K562 (cell line): ENCODE measurements around the gene OR13J1. TPM values are rescaled to one million over a fixed set of nuclear protein-coding genes. Genes with fewer than 3 reads are reported as not detected.
A peak's percentile ranks its signal among the peaks of the same experiment; 100 is the strongest.

Experiments
- ATAC-seq: fragments of 200-7000 bp; cut with Tn5 transposase; 3 replicates; pipeline ENCODE4 v1.9.1; 2020; ENCODE audit warnings: moderate library complexity
- BruUV-seq: library from RNA; stranded (reverse); fragments of 400-500 nt; replicated peaks from 2 replicates; lab custom pipeline; 2021; lab: Mats Ljungman, UMichigan
- CTCF ChIA-PET: fragments of 300-600 bp; formaldehyde crosslinking; extraction: SDS; loops from one replicate; lab custom pipeline; 2021; ENCODE audit warnings: low intra/inter-chr PET ratio; lab: Yijun Ruan, JAX
- POLR2A ChIA-PET: fragments of 300-600, 350-650 bp; sonication (Branson Sonifier 250); formaldehyde crosslinking; extraction: SDS; loops from one replicate; lab custom pipeline; 2021; ENCODE audit warnings: antibody characterized with exemption, inconsistent platforms; lab: Yijun Ruan, JAX
- DNase-seq, 4 experiments: peaks; one replicate each; pipeline versions ENCODE4 v3.0.0 to v3.0.0-alpha.2; 2011 to 2018; ENCODE audit warnings: low spot score in 3 of 4, mixed read lengths in 3 of 4; ENCODE audit errors: extremely low read depth in 1 of 4
- FAIRE-seq: peaks from 2 replicates; lab custom pipeline; 2011; peaks lifted over from hg19 to GRCh38; lab: Jason Lieb, UNC
- H2AFZ ChIP-seq: 2 replicates; pipeline ENCODE4 v1.6.0; 2011; ENCODE audit warnings: low read depth, low read length, control low read depth, inconsistent platforms
- H3K27ac ChIP-seq: fragments of 200-600 bp; 3 replicates; pipeline ENCODE4 v1.8.0; 2011; ENCODE audit warnings: low read depth, mild to moderate bottlenecking, control low read depth, inconsistent platforms, low read length, moderate library complexity, mixed read lengths; ENCODE audit errors: extremely low read depth
- H3K27me3 ChIP-seq, 2 experiments: fragments of 300-600 bp in 1 of 2; 2 replicates in 1 of 2; 3 replicates in 1 of 2; pipeline versions ENCODE4 v1.6.0 to v1.8.0; 2011; ENCODE audit warnings: inconsistent platforms in 2 of 2, low read length in 2 of 2, mild to moderate bottlenecking in 1 of 2, mixed read lengths in 1 of 2, moderate library complexity in 1 of 2; ENCODE audit not compliant: control insufficient read depth in 2 of 2, insufficient read depth in 2 of 2
- H3K36me3 ChIP-seq: fragments of 300-600 bp; 3 replicates; pipeline ENCODE4 v1.8.0; 2011; ENCODE audit warnings: mild to moderate bottlenecking, low read length, inconsistent platforms; ENCODE audit not compliant: control insufficient read depth, insufficient read depth
- H3K4me1 ChIP-seq, 2 experiments: fragments of 200-600 bp in 1 of 2; replicated peaks in 1 of 2; 2 replicates in 1 of 2; 3 replicates in 1 of 2; pipeline versions ENCODE4 v1.5.1 to v1.8.0; 2011; ENCODE audit warnings: inconsistent platforms in 2 of 2, low read length in 2 of 2, mild to moderate bottlenecking in 1 of 2, mixed read lengths in 1 of 2, moderate library complexity in 1 of 2; ENCODE audit not compliant: control insufficient read depth in 2 of 2, insufficient read depth in 2 of 2
- H3K4me2 ChIP-seq: 2 replicates; pipeline ENCODE4 v1.6.1; 2011; ENCODE audit warnings: low read length, control low read depth, inconsistent platforms, mixed read lengths; ENCODE audit not compliant: insufficient read depth
- H3K4me3 ChIP-seq: fragments of 200-600 bp; sonication (generic), shearing (Covaris generic); 2 replicates; pipeline ENCODE4 v1.5.1; 2016; ENCODE audit warnings: control low read depth, inconsistent platforms
- H3K79me2 ChIP-seq: fragments of 200-600 bp; 3 replicates; pipeline ENCODE4 v1.8.0; 2011; ENCODE audit warnings: low read length, inconsistent platforms; ENCODE audit not compliant: control insufficient read depth, insufficient read depth
- H3K9ac ChIP-seq, 2 experiments: 2 replicates each; pipeline versions ENCODE4 v1.6.0 to v1.6.1; 2011; ENCODE audit warnings: low read depth in 2 of 2, low read length in 2 of 2, control low read depth in 1 of 2, inconsistent platforms in 1 of 2, mild to moderate bottlenecking in 1 of 2, mixed read lengths in 1 of 2; ENCODE audit not compliant: insufficient read depth in 1 of 2
- H3K9me1 ChIP-seq: one replicate; pipeline ENCODE4 v1.6.0; 2011; ENCODE audit warnings: inconsistent platforms, mild to moderate bottlenecking, low read length, moderate library complexity; ENCODE audit not compliant: control insufficient read depth, insufficient read depth
- H3K9me3 ChIP-seq: replicated peaks from 2 replicates; pipeline ENCODE4 v1.5.1; 2011; ENCODE audit warnings: low read depth, low read length, inconsistent platforms; ENCODE audit not compliant: control insufficient read depth, insufficient read depth
- H4K20me1 ChIP-seq: replicated peaks from 2 replicates; pipeline ENCODE4 v1.6.1; 2011; ENCODE audit warnings: low read length, inconsistent platforms, mixed read lengths; ENCODE audit not compliant: control insufficient read depth, insufficient read depth
- MNT ChIP-seq, 2 experiments: fragments of 450-650 bp; conservative IDR thresholded peaks; 2 replicates each; pipeline ENCODE4 v1.6.1; 2017; ENCODE audit warnings: mild to moderate bottlenecking in 2 of 2, moderate library complexity in 2 of 2
- SPI1 ChIP-seq: IDR thresholded peaks from 2 replicates; pipeline ENCODE4 v1.6.1; 2011; ENCODE audit warnings: low read depth, low read length, control low read depth, borderline replicate concordance
- TCFL5 ChIP-seq: fragments of 250-450 bp; sonication (Bioruptor Pico); conservative IDR thresholded peaks from 2 replicates; pipeline ENCODE4 v1.6.1; 2021; ENCODE audit warnings: mild to moderate bottlenecking, moderate library complexity, matching md5 sums
- ZNF511 ChIP-seq: sonication (generic); formaldehyde crosslinking; IDR thresholded peaks from 2 replicates; pipeline ENCODE4 v1.8.0; 2022; ENCODE audit warnings: mild to moderate bottlenecking, missing genetic modification reagents
- ZNF561 ChIP-seq: fragments of 450-650 bp; formaldehyde crosslinking; conservative IDR thresholded peaks from 2 replicates; pipeline ENCODE4 v1.4.0; 2020; ENCODE audit warnings: mild to moderate bottlenecking, moderate library complexity
- WGBS: fragments of 100-300 bp; shearing (Covaris generic); methylation state at CpG from one replicate; pipeline ENCODE4 v1.1.6; 2016; ENCODE audit warnings: low coverage, mixed read lengths; ENCODE audit not compliant: insufficient coverage; ENCODE audit errors: missing lambda C conversion rate; 5-methylcytosine and 5-hydroxymethylcytosine counted together
- in situ Hi-C: fragments of 300-500 bp; cut with MboI; formaldehyde crosslinking; loops from 4 replicates; pipeline ENCODE4 v1.15.0; 2018; ENCODE audit warnings: inconsistent platforms, mixed read lengths
- intact Hi-C: fragments of 100-400 bp; cut with micrococcal nuclease; formaldehyde crosslinking; loops from 2 replicates; pipeline ENCODE4 v1.14.2; 2022
- polyA plus RNA-seq, 8 experiments: library from polyadenylated mRNA; depleted of rRNA in 4 of 8; stranded (reverse) in 5 of 8; unstranded in 3 of 8; fragments of >200 nt; fragmentation: Nextera tagmentation in 2 of 8; fragmentation: Illumina TruSeq in 1 of 8; extraction: Ambion mirVana in 2 of 8; extraction: Trizol in 1 of 8; gene quantifications; 2 replicates each; pipeline versions ENCODE4 v1.2.1 to v1.2.3, GENCODE V29; 2011 to 2014; ENCODE audit warnings: inconsistent platforms in 1 of 8, missing spikeins in 1 of 8
- total RNA-seq, 7 experiments: library from RNA; depleted of rRNA in 6 of 7; stranded (reverse); fragments of >200 nt in 6 of 7; fragmentation: Illumina TruSeq in 2 of 7; extraction: Trizol in 2 of 7; gene quantifications; 2 replicates each; pipeline versions ENCODE4 v1.2.1 to v1.2.3, GENCODE V29; 2011 to 2021; ENCODE audit warnings: low replicate concordance in 1 of 7

The OR13J1 gene
- total and polyA plus RNA-seq, 9 of the 15 experiments (the other 6 are each of a cell fraction or from before 2014, with no cell fraction given), result not detected

- no peak for DNase-seq
- in situ Hi-C loops (no loop called here), intact Hi-C loops (no loop called here)
- H3K36me3 ChIP-seq, result no peaks in the 10 kb centered on the region
- H3K9me1 ChIP-seq, result no peaks in the 10 kb centered on the region
- ChIA-PET CTCF (no interaction called here), POLR2A (interaction anchor here (0.6 to 0.8 kb wide), 4 partner anchors 10 to 1242 kb away, joined by 3 read pairs; no protein-coding TSS in a partner anchor)
- no peaks in the 10 kb centered on the region for H3K9me3 ChIP-seq
- H4K20me1 ChIP-seq, result no peaks in the 10 kb centered on the region
- no peak for TF ChIP-seq ZNF511
- peaks cover 0 to 6% of the 10 kb centered on the region in 2 experiments; a peak in 1 of 5 replicates for H3K4me1 ChIP-seq
- H3K27ac ChIP-seq, result no peak overlapping the region
- BruUV-seq, result no TSS peak
- WGBS, result 29% methylated on average over 6 of the region's 15 CpGs
- no peak for FAIRE-seq
- no peak overlapping the region for H2AFZ ChIP-seq
- H3K27me3 ChIP-seq, result peaks cover 0 to 34% of the 10 kb centered on the region in 2 experiments; a peak in 3 of 5 replicates
- H3K4me3 ChIP-seq, result no peak overlapping the region
- no peak overlapping the region for H3K4me2 ChIP-seq
- H3K79me2 ChIP-seq, result no peaks in the 10 kb centered on the region
- no peak overlapping the region for H3K9ac ChIP-seq
- no peak for ATAC-seq
Measured at GRCh38 chr9:35840881-35841644, 29.1 kb downstream of the OR13J1 start.

GRCh38 chr9:35839926-35840325 lies 30.3 kb downstream of the OR13J1 start:
- H2AFZ ChIP-seq, result no peak overlapping the region
- WGBS, result 14% methylated on average over 4 of the region's 5 CpGs
- no TSS peak for BruUV-seq
- peaks cover 0 to 7% of the 10 kb centered on the region in 2 experiments; a peak in 1 of 5 replicates for H3K4me1 ChIP-seq
- DNase-seq (no peak), FAIRE-seq (no peak), ATAC-seq (no peak)
- no peak overlapping the region for H3K27ac ChIP-seq
- no peaks in the 10 kb centered on the region for H3K9me1 ChIP-seq
- peaks cover 0 to 34% of the 10 kb centered on the region in 2 experiments; a peak in 2 of 5 replicates for H3K27me3 ChIP-seq
- no peak overlapping the region for H3K4me2 ChIP-seq
- H3K9me3 ChIP-seq, result no peaks in the 10 kb centered on the region
- no peak for TF ChIP-seq ZNF561 (CRISPR knock-in tag)
- 0 out of 2 replicates have a peak, but pooled peaks have one; percentile 22 for TF ChIP-seq SPI1
- TF ChIP-seq TCFL5 (CRISPR knock-in tag), result no peak
- TF ChIP-seq MNT (conservative IDR thresholded peaks at IDR 0.05), result no peak
- POLR2A ChIA-PET, result interaction anchor here (0.8 kb wide), 1 partner anchor 26 kb away, joined by 3 read pairs; no protein-coding TSS in a partner anchor
- intact Hi-C loops, result no loop called here
- H3K36me3 ChIP-seq, result no peaks in the 10 kb centered on the region
- H3K9ac ChIP-seq, result no peak overlapping the region
- H4K20me1 ChIP-seq, result no peaks in the 10 kb centered on the region
- no peaks in the 10 kb centered on the region for H3K79me2 ChIP-seq
- H3K4me3 ChIP-seq, result no peak overlapping the region
- CTCF ChIA-PET, result no interaction called here
- in situ Hi-C loops, result no loop called here
